AG09309 (cell line): ENCODE data around the gene CCDC74B.
"Not testable (repeated sequence)": the region's sequence is repeated elsewhere in the genome, so short reads cannot be mapped to it uniquely, and the experiment has no call there.

ENCODE experiments used
- DNase-seq: peaks from one replicate; pipeline ENCODE4 v3.0.0-alpha.2; 2010; ENCODE audit warnings: low read depth
- H3K4me3 ChIP-seq: 2 replicates; pipeline ENCODE4 v1.5.1; 2011; ENCODE audit warnings: mild to moderate bottlenecking, low read depth, low read length, moderate library complexity; ENCODE audit not compliant: control insufficient read depth
- TF ChIP-seq, protein P1 (sequence below): IDR thresholded peaks from 2 replicates; pipeline ENCODE4 v1.5.1; 2011; ENCODE audit warnings: mild to moderate bottlenecking, low read depth, low read length, inconsistent platforms; ENCODE audit not compliant: insufficient read depth, control insufficient read depth; ENCODE audit errors: missing control alignments

Gene CCDC74B

DNA sequence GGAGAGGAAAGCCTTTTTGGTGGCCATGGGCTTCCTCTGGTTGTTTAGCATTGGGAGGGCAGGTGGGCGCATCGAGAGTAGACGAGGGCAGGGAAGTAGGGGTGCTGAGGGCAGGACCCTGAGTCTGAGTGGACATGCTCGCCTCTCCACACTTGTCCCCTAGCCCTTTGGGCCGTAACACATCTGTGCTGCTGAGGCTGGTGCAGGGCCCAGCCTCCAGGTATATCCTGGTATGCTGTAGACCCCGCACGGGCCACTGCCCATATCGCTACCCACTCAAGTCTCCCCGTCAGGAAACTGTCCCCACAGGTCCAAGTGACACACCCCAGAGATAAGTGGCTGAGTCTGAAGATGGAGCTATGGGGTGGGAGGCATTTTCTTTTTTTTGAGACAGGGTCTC, 13.7 kb upstream of the CCDC74B start:
- TF ChIP-seq, protein P1, sequence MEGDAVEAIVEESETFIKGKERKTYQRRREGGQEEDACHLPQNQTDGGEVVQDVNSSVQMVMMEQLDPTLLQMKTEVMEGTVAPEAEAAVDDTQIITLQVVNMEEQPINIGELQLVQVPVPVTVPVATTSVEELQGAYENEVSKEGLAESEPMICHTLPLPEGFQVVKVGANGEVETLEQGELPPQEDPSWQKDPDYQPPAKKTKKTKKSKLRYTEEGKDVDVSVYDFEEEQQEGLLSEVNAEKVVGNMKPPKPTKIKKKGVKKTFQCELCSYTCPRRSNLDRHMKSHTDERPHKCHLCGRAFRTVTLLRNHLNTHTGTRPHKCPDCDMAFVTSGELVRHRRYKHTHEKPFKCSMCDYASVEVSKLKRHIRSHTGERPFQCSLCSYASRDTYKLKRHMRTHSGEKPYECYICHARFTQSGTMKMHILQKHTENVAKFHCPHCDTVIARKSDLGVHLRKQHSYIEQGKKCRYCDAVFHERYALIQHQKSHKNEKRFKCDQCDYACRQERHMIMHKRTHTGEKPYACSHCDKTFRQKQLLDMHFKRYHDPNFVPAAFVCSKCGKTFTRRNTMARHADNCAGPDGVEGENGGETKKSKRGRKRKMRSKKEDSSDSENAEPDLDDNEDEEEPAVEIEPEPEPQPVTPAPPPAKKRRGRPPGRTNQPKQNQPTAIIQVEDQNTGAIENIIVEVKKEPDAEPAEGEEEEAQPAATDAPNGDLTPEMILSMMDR = no peak
- DNase-seq = no peak
- H3K4me3 ChIP-seq = no peak overlapping the region

DNA sequence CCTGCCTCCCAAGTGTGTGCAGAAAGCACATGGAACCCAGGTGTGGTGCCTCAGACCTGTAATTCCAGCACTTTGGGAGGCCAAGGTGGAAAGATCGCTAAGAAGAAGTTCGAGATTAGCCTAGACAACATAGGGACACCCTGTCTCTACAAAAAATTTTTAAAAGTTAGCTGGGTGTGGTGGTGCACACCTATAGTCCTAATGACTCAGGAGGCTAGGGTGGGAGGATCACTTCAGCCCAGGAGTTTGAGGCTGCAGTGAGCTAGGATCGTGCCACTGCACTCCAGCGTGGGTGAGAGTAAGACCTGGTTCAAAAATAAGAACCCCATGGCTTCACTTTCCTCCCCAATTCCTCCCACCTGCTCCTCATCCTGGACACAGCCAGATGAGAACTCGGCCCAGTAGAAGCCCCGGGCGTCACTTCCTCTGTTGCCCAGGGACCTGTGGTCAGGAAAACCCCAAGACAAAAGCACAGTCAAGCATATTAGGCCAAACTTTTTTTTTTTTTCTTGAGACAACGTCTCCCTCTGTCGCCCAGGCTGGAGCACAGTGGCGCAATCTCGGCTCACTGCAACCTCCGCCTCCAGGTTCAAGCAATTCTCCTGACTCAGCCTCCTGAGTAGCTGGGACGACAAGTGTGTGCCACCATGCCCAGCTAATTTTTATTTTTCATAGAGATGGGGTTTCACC, 13.1 kb upstream of the CCDC74B start:
- not testable (repeated sequence) for DNase-seq, H3K4me3 ChIP-seq

DNA sequence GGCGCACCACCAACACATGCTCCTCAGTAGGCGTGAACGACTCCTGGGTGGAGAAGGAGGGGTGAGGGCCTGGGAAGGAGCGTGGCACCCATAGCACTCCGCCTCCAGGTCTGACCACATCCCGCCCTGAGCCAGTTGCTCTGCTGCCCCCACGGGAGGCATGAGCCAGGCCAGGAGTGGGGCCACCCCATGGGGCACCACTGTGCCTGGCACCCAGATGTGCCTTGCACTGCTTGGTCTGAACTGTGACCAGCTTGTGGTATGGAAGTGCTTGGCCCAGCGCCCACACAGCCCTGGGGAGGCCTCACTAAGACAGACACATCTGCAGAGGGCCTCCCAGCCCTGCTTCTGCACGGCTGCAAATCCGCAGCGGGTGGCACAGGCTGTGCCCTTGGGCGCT, 12.4 kb upstream of the CCDC74B start:
- DNase-seq, H3K4me3 ChIP-seq: not testable (repeated sequence)

DNA sequence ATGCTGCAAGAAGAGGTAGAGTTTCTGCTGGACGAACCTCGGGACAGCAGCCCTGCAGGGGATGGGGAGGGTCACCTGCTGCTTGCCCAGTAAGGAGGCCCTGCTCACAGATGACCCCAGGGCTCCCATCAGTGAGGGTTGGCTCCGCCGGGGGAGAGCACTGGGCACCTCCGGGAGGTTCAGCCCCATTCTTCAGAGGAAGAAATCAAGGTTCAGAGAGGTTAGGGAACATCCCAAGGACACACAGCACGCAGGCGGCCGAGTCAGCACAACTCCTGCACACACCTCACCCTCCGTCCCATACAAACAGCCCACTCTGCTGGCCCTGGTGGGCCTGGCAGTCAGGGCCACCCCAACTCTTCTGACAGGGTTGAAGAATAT, 11.7 kb upstream of the CCDC74B start:
- no peak for DNase-seq
- H3K4me3 ChIP-seq = no peak overlapping the region
- TF ChIP-seq, protein P1 = no peak

DNA sequence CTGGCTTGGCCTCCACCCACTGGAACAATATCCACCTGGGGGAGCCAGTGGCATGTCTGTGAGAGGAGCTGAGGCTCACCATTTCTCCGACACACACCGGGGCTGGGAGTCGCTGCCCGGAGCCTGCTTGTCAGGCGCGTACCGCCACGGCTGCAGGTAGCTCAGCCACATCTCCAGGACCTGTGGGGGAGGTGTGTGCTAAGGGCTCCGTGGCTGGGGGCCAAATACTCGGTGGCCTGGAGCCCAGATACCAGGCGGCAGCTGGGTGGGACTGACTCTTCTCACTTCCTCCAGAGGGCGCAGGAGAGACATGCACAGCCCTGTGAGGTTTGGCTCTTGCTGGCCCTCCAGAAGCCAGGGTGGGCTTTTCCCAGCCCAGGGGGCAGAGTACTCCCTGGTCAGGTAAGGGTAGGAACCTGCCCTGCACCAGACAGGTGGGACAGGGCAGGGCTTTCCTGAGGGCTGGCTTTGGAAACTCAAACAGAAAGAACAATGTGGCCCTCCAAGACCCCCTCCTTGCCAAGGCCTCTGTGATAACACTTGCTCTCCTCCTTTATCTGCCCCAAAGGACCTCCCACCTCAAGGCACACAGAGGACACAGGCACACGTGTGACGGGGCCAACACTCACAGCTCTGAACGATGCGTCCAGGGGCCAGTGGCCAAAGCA, 11.2 kb upstream of the CCDC74B start:
- TF ChIP-seq, protein P1 = peak; percentile 61

DNA sequence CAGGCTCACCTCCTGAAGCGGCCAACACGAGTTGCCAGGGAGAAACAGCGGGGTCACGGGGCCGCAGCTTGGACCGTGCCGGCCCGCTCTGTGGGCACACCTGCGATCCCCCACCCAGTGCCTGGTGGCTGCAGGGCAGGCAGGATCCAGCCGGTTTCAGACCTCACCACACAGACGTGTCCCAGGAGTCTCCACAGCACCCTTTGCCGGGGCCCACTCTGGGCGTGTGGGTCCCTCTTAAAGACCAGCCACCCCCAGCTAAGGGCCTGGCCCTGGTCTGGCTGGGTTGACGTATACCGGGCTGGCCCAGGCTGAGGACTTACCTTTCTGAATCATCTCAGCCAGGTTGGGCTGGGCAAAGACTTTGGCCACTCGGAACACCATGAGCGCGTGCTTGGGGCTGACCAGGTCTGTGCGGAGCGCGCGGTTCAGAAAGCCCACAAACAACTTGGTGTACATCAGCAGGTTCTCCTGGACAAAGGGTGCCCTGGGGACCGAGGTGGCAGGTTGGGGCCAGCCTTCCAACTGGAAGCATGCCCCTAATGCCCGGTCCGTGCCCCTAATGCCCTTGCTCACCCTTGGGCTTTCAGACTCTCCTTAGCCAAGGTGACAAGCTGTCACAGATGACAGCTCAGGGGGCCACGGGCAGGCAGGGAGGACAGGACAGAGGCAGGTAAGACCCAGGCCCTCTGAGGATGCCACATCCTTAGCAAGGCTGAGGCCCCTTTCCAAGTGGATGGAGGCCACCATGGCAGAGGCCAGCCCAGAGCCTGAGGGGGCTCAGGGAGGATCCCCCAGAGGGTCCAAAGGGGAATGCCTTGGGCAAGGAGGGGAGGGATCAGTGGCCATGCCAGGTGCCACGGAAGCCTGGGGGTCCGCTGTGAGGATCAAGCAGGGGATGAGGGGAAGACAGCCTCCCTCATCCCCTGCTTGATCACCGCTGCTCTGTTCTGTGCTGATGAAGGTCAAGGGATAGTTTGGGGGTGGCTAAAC, 10.2 kb upstream of the CCDC74B start:
- TF ChIP-seq, protein P1 = no peak
- no peak for DNase-seq

More for the DNA sequence above, 11.2 kb upstream of the CCDC74B start:
- not testable (repeated sequence) for DNase-seq, H3K4me3 ChIP-seq

DNA sequence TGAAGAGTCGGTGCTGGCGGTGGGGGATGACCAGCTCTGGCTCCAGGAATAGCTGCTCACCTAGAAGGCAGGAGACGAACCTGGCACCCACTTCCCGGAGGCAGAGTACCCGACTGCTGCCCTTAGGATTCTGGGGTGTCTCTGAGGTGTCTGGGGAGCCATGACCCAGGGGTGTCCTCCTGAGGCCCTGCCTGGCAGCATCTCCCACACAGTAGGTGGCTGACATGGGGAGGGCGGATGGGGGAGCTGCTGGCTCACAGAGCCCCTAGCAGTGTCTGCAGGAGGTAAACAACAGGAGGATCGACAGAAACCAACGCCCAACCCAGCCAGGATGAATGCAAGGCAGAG, 9.5 kb upstream of the CCDC74B start:
- DNase-seq, H3K4me3 ChIP-seq: not testable (repeated sequence)

More for the DNA sequence above, 10.2 kb upstream of the CCDC74B start:
- no peak overlapping the region for H3K4me3 ChIP-seq

DNA sequence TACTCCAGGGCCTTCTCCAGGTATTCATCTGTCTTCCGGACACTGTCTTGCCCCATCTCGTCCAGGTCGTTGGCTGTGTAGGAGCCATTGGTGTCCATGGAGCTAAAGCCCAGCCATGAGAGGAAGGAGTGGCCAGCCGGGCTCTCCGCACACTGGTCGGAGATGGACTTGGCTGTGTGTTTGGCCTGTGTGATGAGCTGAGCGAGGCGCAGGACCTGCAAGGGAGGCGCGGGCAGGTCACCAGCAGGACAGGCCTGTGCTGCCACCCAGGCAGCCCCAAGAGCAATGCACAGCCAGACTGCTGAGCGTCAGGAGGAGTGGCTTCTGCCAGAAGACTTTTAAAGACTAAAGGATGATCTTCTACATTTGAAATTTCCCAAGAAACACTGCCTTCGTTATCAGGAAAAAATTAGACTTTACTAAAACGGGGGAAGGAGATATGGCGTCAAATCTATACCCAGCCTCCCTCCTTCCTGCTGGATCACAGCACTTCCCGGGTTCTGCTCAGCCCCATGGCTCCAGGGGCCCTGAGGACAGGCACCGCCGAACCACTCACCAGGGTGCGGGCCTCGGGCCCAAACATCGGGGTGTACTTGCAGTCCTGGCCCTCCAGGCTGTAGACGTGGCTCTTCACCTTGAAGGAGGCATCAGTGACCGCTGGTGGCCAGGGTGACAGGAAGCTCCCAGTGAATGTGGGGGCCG, 9.0 kb upstream of the CCDC74B start:
- not testable (repeated sequence) for DNase-seq, H3K4me3 ChIP-seq
